ENCODE results near the gene PHACTR1.

Gene PHACTR1

DNA sequence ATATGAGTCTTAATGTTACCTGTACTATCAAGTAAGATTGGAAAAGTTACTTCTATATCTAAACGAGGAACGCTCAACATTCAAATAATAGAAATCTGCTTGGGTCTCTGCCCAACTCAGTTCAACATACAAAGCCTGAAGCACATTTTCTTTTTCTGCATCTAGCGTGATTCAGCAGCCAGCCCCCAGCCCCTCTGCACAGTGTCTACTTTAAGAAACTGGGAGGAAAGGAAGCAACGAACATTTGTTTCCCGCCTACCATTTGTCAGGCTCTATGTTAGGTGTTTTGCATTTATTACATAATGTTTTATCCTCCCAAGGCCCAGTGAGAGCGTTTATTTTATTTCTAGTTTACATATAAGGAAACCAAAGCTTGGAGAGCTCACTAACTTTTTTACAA, 17.3 kb downstream of the PHACTR1 start:
- DNase-seq (ENCODE audit: low spot score): no peak

GRCh38 chr6:12735786-12736185, 19.2 kb downstream of the PHACTR1 start:
- no peak for DNase-seq (ENCODE audit: low spot score)
- POLR2A ChIA-PET (ENCODE audit: low non-redundant PET): no interaction called here
- no peak for TF ChIP-seq CTCF (conservative IDR thresholded peaks at IDR 0.05; ENCODE audit: low read depth)
- no peak overlapping the region for H3K27ac ChIP-seq
- CTCF ChIA-PET: interaction anchor here (0.6 kb wide), 1 partner anchor 315 kb away, joined by 3 read pairs; no protein-coding TSS in a partner anchor

More for the DNA sequence above, 17.3 kb downstream of the PHACTR1 start:
- H3K27ac ChIP-seq: no peak overlapping the region
- ChIA-PET POLR2A (ENCODE audit: low non-redundant PET) (no interaction called here), CTCF (interaction anchor here (0.6 kb wide), 2 partner anchors 27 to 73 kb away, joined by 4 to 6 read pairs; no protein-coding TSS in a partner anchor)
- TF ChIP-seq CTCF (conservative IDR thresholded peaks at IDR 0.05; ENCODE audit: low read depth): no peak

DNA sequence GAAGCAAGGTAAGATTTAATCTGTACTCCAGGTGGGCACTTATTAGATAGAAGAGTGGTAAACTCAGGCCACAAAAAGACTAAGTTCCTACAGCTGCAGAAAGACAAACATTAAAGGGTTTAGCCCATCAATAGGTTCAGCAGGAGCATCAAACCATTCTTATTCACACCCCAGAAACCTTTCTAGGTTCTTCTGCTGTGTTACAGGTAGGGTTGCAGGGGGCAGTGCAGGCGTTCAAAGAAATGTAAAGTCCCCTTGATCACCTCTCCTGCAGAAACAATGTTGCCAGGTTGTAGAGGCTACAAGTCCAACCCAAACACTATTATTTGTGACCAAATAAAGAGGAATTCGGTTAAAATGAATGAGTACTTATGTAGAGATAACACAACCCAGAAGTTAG, 31.8 kb downstream of the PHACTR1 start:
- no peak for TF ChIP-seq CTCF (conservative IDR thresholded peaks at IDR 0.05; ENCODE audit: low read depth)
- CTCF ChIA-PET: no interaction called here
- H3K27ac ChIP-seq: no peak overlapping the region
- POLR2A ChIA-PET (ENCODE audit: low non-redundant PET): no interaction called here
- no peak for DNase-seq (ENCODE audit: low spot score)

DNA sequence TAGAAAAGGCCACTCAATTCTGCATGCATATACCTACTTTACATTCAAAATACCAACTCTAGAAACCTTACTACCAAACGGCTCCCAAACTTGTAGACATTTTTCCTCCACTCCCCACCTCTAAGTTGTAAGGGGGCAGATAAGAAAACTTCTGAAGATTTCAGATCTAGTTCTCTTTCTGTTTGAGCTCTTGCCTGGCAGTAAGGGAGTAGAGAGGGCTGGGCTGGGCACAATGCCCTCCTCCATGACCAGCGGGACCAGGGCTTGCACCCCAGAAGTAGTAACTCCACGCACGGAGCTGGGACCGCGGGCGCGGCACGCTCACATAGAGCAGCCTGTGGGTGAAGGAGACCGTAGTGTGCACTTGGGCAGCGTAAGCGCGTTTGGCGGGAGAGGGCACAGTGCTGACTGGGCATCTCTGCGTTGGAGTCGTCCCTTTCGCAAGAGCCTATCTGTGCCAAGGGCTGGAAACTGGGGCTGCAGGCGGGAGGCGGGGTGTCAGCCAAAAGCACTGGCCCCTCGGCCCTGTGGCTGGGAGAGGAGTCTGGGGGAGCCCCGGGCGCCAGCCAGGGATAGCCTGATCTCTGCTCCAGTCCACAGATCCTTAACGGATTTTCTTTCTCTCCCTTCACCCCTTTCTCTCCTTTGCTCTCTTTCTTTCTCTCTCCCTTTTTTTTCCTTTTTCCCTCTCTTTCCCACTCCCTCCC, 32.4 kb downstream of the PHACTR1 start:
- H3K27ac ChIP-seq: no peak overlapping the region
- DNase-seq (ENCODE audit: low spot score): no peak
- TF ChIP-seq CTCF (conservative IDR thresholded peaks at IDR 0.05; ENCODE audit: low read depth): no peak
- POLR2A ChIA-PET (ENCODE audit: low non-redundant PET): no interaction called here
- CTCF ChIA-PET: no interaction called here

GRCh38 chr6:12749531-12750379, 33.2 kb downstream of the PHACTR1 start:
- TF ChIP-seq CTCF (conservative IDR thresholded peaks at IDR 0.05; ENCODE audit: low read depth): no peak
- POLR2A ChIA-PET (ENCODE audit: low non-redundant PET): no interaction called here
- CTCF ChIA-PET: no interaction called here
- no peak overlapping the region for H3K27ac ChIP-seq
- DNase-seq (ENCODE audit: low spot score): no peak

- no peak for TF ChIP-seq CTCF (conservative IDR thresholded peaks at IDR 0.05; ENCODE audit: low read depth)
- ChIA-PET POLR2A (ENCODE audit: low non-redundant PET) (no interaction called here), CTCF (no interaction called here)
- no peak overlapping the region for H3K27ac ChIP-seq
- no peak for DNase-seq (ENCODE audit: low spot score)
These were observed 33.8 kb downstream of the PHACTR1 start for GRCh38 chr6:12750416-12750815.
